GM12878 (cell line): ENCODE data around the gene CDKL4.

Experiments used
- EZH2 ChIP-seq: IDR thresholded peaks from 2 replicates; pipeline ENCODE4 v1.6.1; 2012; ENCODE audit warnings: low read depth, mild to moderate bottlenecking, control low read depth, inconsistent platforms, low read length, borderline replicate concordance; ENCODE audit not compliant: control insufficient read depth
- HDAC6 ChIP-seq: fragments of 200-600 bp; sonication (generic); IDR thresholded peaks from one replicate; pipeline ENCODE4 v1.8.0; 2017; ENCODE audit warnings: antibody characterized with exemption; ENCODE audit not compliant: unreplicated experiment
- MXI1 ChIP-seq: fragments of 150-350 bp; IDR thresholded peaks from 2 replicates; pipeline ENCODE4 v1.6.1; 2011; ENCODE audit warnings: low read depth, mild to moderate bottlenecking, inconsistent platforms, low read length, improper control_type of control experiment
- POLR2A ChIP-seq: IDR thresholded peaks from 2 replicates; pipeline ENCODE4 v1.6.1; 2011; ENCODE audit warnings: low read depth, mild to moderate bottlenecking, low read length
- RBBP5 ChIP-seq: fragments of 200-600 bp; sonication (generic); conservative IDR thresholded peaks from 2 replicates; pipeline ENCODE4 v1.6.1; 2016
- SIX5 ChIP-seq: IDR thresholded peaks from 2 replicates; pipeline ENCODE4 v1.6.1; 2011; ENCODE audit warnings: mild to moderate bottlenecking, low read depth, low read length, moderate library complexity; ENCODE audit not compliant: severe bottlenecking
- TF ChIP-seq, protein P1 (sequence below), 3 experiments: IDR thresholded peaks in 2 of 3; conservative IDR thresholded peaks in 1 of 3; 2 replicates each; pipeline ENCODE4 v1.5.1; 2011; ENCODE audit warnings: low read depth in 3 of 3, low read length in 3 of 3, mild to moderate bottlenecking in 3 of 3, control low read depth in 2 of 3, moderate library complexity in 2 of 3, inconsistent platforms in 1 of 3, mixed read lengths in 1 of 3; ENCODE audit not compliant: control insufficient read depth in 2 of 3, insufficient read depth in 1 of 3; ENCODE audit errors: extremely low read depth in 1 of 3
- TF ChIP-seq, protein P2 (sequence below): IDR thresholded peaks from 2 replicates; pipeline ENCODE4 v1.6.1; 2012; ENCODE audit warnings: low read depth, low read length, improper control_type of control experiment

DNA sequence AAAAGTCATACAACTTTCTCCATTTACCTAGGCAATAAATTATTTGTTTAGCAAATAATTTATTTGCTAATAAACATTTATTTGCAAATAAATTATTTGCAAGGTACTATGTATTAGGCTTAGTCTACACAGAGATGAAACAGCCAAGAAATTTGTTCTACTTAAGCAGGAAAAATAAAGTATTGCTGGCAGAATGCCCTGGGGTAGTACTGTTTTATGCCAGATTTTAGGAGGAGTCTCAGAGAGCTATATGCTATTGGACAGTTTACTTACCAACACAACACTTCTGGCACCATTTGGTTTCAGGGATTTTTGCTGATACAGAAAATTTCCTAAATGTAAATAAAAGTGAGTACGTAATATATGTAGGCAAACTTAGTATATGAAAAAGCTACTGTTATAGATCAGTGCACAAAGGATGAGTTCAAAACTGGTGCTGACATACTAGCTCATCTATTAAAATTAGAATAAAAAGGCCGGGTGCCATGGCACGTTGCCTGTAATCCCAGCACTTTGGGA, 23.2 kb upstream of the CDKL4 start:
- no peak for TF ChIP-seq HDAC6
- TF ChIP-seq MXI1, result no peak
- TF ChIP-seq, protein P1, sequence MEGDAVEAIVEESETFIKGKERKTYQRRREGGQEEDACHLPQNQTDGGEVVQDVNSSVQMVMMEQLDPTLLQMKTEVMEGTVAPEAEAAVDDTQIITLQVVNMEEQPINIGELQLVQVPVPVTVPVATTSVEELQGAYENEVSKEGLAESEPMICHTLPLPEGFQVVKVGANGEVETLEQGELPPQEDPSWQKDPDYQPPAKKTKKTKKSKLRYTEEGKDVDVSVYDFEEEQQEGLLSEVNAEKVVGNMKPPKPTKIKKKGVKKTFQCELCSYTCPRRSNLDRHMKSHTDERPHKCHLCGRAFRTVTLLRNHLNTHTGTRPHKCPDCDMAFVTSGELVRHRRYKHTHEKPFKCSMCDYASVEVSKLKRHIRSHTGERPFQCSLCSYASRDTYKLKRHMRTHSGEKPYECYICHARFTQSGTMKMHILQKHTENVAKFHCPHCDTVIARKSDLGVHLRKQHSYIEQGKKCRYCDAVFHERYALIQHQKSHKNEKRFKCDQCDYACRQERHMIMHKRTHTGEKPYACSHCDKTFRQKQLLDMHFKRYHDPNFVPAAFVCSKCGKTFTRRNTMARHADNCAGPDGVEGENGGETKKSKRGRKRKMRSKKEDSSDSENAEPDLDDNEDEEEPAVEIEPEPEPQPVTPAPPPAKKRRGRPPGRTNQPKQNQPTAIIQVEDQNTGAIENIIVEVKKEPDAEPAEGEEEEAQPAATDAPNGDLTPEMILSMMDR (IDR thresholded peaks at IDR 0.05 in 2 of 3, conservative IDR thresholded peaks at IDR 0.05 in 1 of 3; ENCODE audit: control insufficient read depth in 2 of 3, extremely low read depth in 1 of 3, insufficient read depth in 1 of 3, low read depth in 3 of 3, low read length in 3 of 3), result no peak
- no peak for TF ChIP-seq RBBP5
- no peak for TF ChIP-seq EZH2
- TF ChIP-seq, protein P2, sequence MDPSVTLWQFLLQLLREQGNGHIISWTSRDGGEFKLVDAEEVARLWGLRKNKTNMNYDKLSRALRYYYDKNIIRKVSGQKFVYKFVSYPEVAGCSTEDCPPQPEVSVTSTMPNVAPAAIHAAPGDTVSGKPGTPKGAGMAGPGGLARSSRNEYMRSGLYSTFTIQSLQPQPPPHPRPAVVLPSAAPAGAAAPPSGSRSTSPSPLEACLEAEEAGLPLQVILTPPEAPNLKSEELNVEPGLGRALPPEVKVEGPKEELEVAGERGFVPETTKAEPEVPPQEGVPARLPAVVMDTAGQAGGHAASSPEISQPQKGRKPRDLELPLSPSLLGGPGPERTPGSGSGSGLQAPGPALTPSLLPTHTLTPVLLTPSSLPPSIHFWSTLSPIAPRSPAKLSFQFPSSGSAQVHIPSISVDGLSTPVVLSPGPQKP, result no peak
- TF ChIP-seq POLR2A, result no peak
- TF ChIP-seq SIX5, result no peak
